ENCODE data around the gene MOCS3. TPM values are rescaled to one million over a fixed set of nuclear protein-coding genes. Genes with fewer than 3 reads are reported as not detected.

MOCS3 gene
- total RNA-seq, 1 experiment from 2014 or later: 13.2 TPM

- Mint-ChIP-seq H3K9me3 (ENCODE audit: unreplicated experiment) (no peaks in the 10 kb centered on the region), H3K36me3 (ENCODE audit: insufficient read depth, unreplicated experiment) (no peaks in the 10 kb centered on the region), H3K4me3 (ENCODE audit: unreplicated experiment) (no peak overlapping the region), H3K27ac (ENCODE audit: unreplicated experiment) (no peak overlapping the region), H3K4me1 (ENCODE audit: low read depth, unreplicated experiment) (no peaks in the 10 kb centered on the region), H3K27me3 (ENCODE audit: insufficient read depth, unreplicated experiment) (peaks cover 3% of the 10 kb centered on the region)
- ChIA-PET CTCF (interaction anchor here (0.9 kb wide), 2 partner anchors 25 to 291 kb away, joined by 3 to 4 read pairs; no protein-coding TSS in a partner anchor), POLR2A (no interaction called here)
- H3K27me3 ChIP-seq (replicated peaks; ENCODE audit: control insufficient read depth, insufficient read depth, low read length): no peaks in the 10 kb centered on the region; the same call in 1 of the 2 replicates
- no TSS peak for BruUV-seq (replicated peaks)
- H3K4me3 ChIP-seq (ENCODE audit: low read depth, low read length): no peak overlapping the region
- H3K4me1 ChIP-seq: no peaks in the 10 kb centered on the region
- TF ChIP-seq CTCF (IDR thresholded peaks at IDR 0.05; ENCODE audit: insufficient read depth in 1 of 2, low read depth in 1 of 2, low read length in 1 of 2, severe bottlenecking in 1 of 2, unreplicated experiment in 1 of 2): no peak
- no peaks in the 10 kb centered on the region for H3K36me3 ChIP-seq (ENCODE audit: control insufficient read depth, insufficient read depth, low read length)
- intact Hi-C loops (cut with micrococcal nuclease; ENCODE audit: unreplicated experiment): no loop called here
- no peaks in the 10 kb centered on the region for H3K9me3 ChIP-seq
- DNase-seq: no peak
These were observed 53.7 kb downstream of the MOCS3 start for GRCh38 chr20:51012357-51012756.

Other genes starting within 250 kb of the MOCS3 start
- gene PARD6B, start 227.2 kb upstream of the MOCS3 start, total RNA-seq (2022): 153 and 156 TPM in 2 replicates
- 23.1 and 29.9 TPM in 2 replicates for gene BCAS4, start 163.8 kb upstream of the MOCS3 start, total RNA-seq (2022)
- gene ADNP, start 27.4 kb upstream of the MOCS3 start, total RNA-seq (2022): 154 and 157 TPM in 2 replicates
- 170 and 188 TPM in 2 replicates for gene DPM1, start 286 bp upstream of the MOCS3 start, total RNA-seq (2022)
- gene KCNG1, start 64.3 kb downstream of the MOCS3 start, total RNA-seq (2022): 1.3 and 1.5 TPM in 2 replicates

All from Caco-2 (cell line).